Measurements from ENCODE around the gene ANKRD26.

- no peak for TF ChIP-seq TAF1 (IDR thresholded peaks at IDR 0.05; ENCODE audit: low read depth)
- no peak for TF ChIP-seq TCF12 (IDR thresholded peaks at IDR 0.05; ENCODE audit: low read depth)
- TF ChIP-seq FOXM1 (IDR thresholded peaks at IDR 0.05; ENCODE audit: borderline replicate concordance, low read depth), result no peak
- TF ChIP-seq, protein P1, sequence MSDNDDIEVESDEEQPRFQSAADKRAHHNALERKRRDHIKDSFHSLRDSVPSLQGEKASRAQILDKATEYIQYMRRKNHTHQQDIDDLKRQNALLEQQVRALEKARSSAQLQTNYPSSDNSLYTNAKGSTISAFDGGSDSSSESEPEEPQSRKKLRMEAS (IDR thresholded peaks at IDR 0.05), result no peak
- no peak for TF ChIP-seq RAD21 (IDR thresholded peaks at IDR 0.05; ENCODE audit: low read depth)
- no peak for TF ChIP-seq CEBPB (IDR thresholded peaks at IDR 0.05)
- TF ChIP-seq EP300 (IDR thresholded peaks at IDR 0.05; ENCODE audit: borderline replicate concordance), result no peak
These were observed 118.2 kb downstream of the ANKRD26 start for GRCh38 chr10:26982058-26982457.

Data from Ishikawa (cell line).